Caco-2 (cell line): Measurements from ENCODE around the gene STK11IP. TPM values are rescaled to one million over a fixed set of nuclear protein-coding genes. Genes with fewer than 3 reads are reported as not detected.

ENCODE experiments used
- BruUV-seq: library from RNA; stranded (reverse); fragments of 400-500 nt; replicated peaks from 2 replicates; lab custom pipeline; 2021; lab: Mats Ljungman, UMichigan
- CTCF ChIA-PET: fragments of 300-600 bp; sonication (Branson Sonifier 250); formaldehyde crosslinking; loops from one replicate; lab custom pipeline; 2022; ENCODE audit warnings: antibody characterized with exemption; lab: Charles Lee
- POLR2A ChIA-PET: fragments of 300-600 bp; sonication (Branson Sonifier 250); formaldehyde crosslinking; loops from one replicate; lab custom pipeline; 2022; ENCODE audit warnings: antibody characterized with exemption; lab: Charles Lee
- DNase-seq, 2 experiments: peaks; one replicate each; pipeline versions ENCODE4 v3.0.0 to v3.0.0-alpha.2; 2020 to 2022
- H3K27me3 ChIP-seq: replicated peaks from 2 replicates; pipeline ENCODE4 v1.6.0; 2011; ENCODE audit warnings: low read length; ENCODE audit not compliant: control insufficient read depth, insufficient read depth
- H3K36me3 ChIP-seq: 2 replicates; pipeline ENCODE4 v1.5.1; 2011; ENCODE audit warnings: low read length; ENCODE audit not compliant: control insufficient read depth, insufficient read depth
- H3K4me1 ChIP-seq: fragments of 250-450 bp; sonication (Bioruptor Pico); 2 replicates; pipeline ENCODE4 v1.5.1; 2020; ENCODE audit warnings: mild to moderate bottlenecking
- H3K4me3 ChIP-seq: 2 replicates; pipeline ENCODE4 v1.5.1; 2011; ENCODE audit warnings: low read depth, mild to moderate bottlenecking, control low read depth, low read length
- H3K9me3 ChIP-seq: fragments of 250-450 bp; sonication (Bioruptor Pico); 2 replicates; pipeline ENCODE4 v1.5.1; 2020; ENCODE audit warnings: mild to moderate bottlenecking, moderate library complexity
- H3K27ac Mint-ChIP-seq: one replicate; pipeline ENCODE4 v1.8.0; 2022; ENCODE audit warnings: mixed read lengths; ENCODE audit not compliant: unreplicated experiment
- H3K27me3 Mint-ChIP-seq: one replicate; pipeline ENCODE4 v1.8.0; 2022; ENCODE audit warnings: mixed read lengths; ENCODE audit not compliant: insufficient read depth, unreplicated experiment
- H3K36me3 Mint-ChIP-seq: one replicate; pipeline ENCODE4 v1.8.0; 2022; ENCODE audit warnings: mild to moderate bottlenecking, mixed read lengths; ENCODE audit not compliant: insufficient read depth, unreplicated experiment
- H3K4me1 Mint-ChIP-seq: one replicate; pipeline ENCODE4 v1.8.0; 2022; ENCODE audit warnings: low read depth, mixed read lengths; ENCODE audit not compliant: unreplicated experiment
- H3K4me3 Mint-ChIP-seq: one replicate; pipeline ENCODE4 v1.8.0; 2022; ENCODE audit warnings: mild to moderate bottlenecking, moderate library complexity, mixed read lengths; ENCODE audit not compliant: unreplicated experiment
- H3K9me3 Mint-ChIP-seq: one replicate; pipeline ENCODE4 v1.8.0; 2022; ENCODE audit warnings: mixed read lengths; ENCODE audit not compliant: unreplicated experiment
- CTCF ChIP-seq, 2 experiments: fragments of 200-600 bp in 1 of 2; IDR thresholded peaks; 1 replicate in 1 of 2; 2 replicates in 1 of 2; pipeline versions ENCODE4 v1.5.1 to v1.8.0; 2011 to 2022; ENCODE audit warnings: antibody characterized with exemption in 1 of 2, control low read depth in 1 of 2, inconsistent platforms in 1 of 2, low read depth in 1 of 2, low read length in 1 of 2, mild to moderate bottlenecking in 1 of 2, moderate library complexity in 1 of 2; ENCODE audit not compliant: insufficient read depth in 1 of 2, severe bottlenecking in 1 of 2, unreplicated experiment in 1 of 2
- intact Hi-C: fragments of 100-400 bp; cut with micrococcal nuclease; formaldehyde crosslinking; loops from one replicate; pipeline ENCODE4 v1.10.0; 2022; ENCODE audit not compliant: unreplicated experiment
- total RNA-seq: library from RNA; stranded (reverse); gene quantifications from 2 replicates; pipeline ENCODE4 v1.2.3, GENCODE V29; 2022

The STK11IP gene
- total RNA-seq, 1 experiment from 2014 or later = 21.7 TPM

- H3K9me3 Mint-ChIP-seq = no peaks in the 10 kb centered on the region
- BruUV-seq = no TSS peak
- intact Hi-C loops = no loop called here
- H3K27ac Mint-ChIP-seq = no peak overlapping the region
- peaks cover 6% of the 10 kb centered on the region for H3K36me3 Mint-ChIP-seq
- TF ChIP-seq CTCF (IDR thresholded peaks at IDR 0.05; ENCODE audit: insufficient read depth in 1 of 2, low read depth in 1 of 2, low read length in 1 of 2, severe bottlenecking in 1 of 2, unreplicated experiment in 1 of 2) = no peak
- no peaks in the 10 kb centered on the region for H3K4me1 Mint-ChIP-seq
- ChIA-PET CTCF (no interaction called here), POLR2A (no interaction called here)
- H3K4me3 Mint-ChIP-seq = no peak overlapping the region
- Histone ChIP-seq H3K4me1 (no peaks in the 10 kb centered on the region), H3K4me3 (no peak overlapping the region), H3K9me3 (no peaks in the 10 kb centered on the region), H3K36me3 (no peaks in the 10 kb centered on the region), H3K27me3 (no peaks in the 10 kb centered on the region)
- no peak for DNase-seq
- no peaks in the 10 kb centered on the region for H3K27me3 Mint-ChIP-seq
Observed at GRCh38 chr2:219624565-219624964, 26.9 kb downstream of the STK11IP start.

- Mint-ChIP-seq H3K27ac (no peak overlapping the region), H3K4me3 (no peak overlapping the region), H3K9me3 (no peaks in the 10 kb centered on the region), H3K4me1 (no peaks in the 10 kb centered on the region), H3K27me3 (no peaks in the 10 kb centered on the region), H3K36me3 (peaks cover 6% of the 10 kb centered on the region)
- H3K4me1 ChIP-seq = no peaks in the 10 kb centered on the region
- ChIA-PET CTCF (no interaction called here), POLR2A (no interaction called here)
- H3K9me3 ChIP-seq = no peaks in the 10 kb centered on the region
- no peak overlapping the region for H3K4me3 ChIP-seq
- intact Hi-C loops = no loop called here
- DNase-seq = no peak
- no TSS peak for BruUV-seq
- H3K36me3 ChIP-seq = no peaks in the 10 kb centered on the region
- no peak for TF ChIP-seq CTCF (IDR thresholded peaks at IDR 0.05; ENCODE audit: insufficient read depth in 1 of 2, low read depth in 1 of 2, low read length in 1 of 2, severe bottlenecking in 1 of 2, unreplicated experiment in 1 of 2)
- no peaks in the 10 kb centered on the region for H3K27me3 ChIP-seq
Observed at GRCh38 chr2:219625179-219625578, 27.5 kb downstream of the STK11IP start.

- POLR2A ChIA-PET = interaction anchor here (0.5 kb wide), 1 partner anchor 184 kb away, joined by 3 read pairs; no protein-coding TSS in a partner anchor
Observed at GRCh38 chr2:219626540-219626939, 28.9 kb downstream of the STK11IP start.

More at GRCh38 chr2:219626540-219626939, 28.9 kb downstream of the STK11IP start:
- intact Hi-C loops = no loop called here
- no peak overlapping the region for H3K4me3 ChIP-seq
- no peaks in the 10 kb centered on the region for H3K27me3 Mint-ChIP-seq
- H3K4me1 ChIP-seq = no peaks in the 10 kb centered on the region
- H3K4me1 Mint-ChIP-seq = no peaks in the 10 kb centered on the region
- no peak for DNase-seq
- CTCF ChIA-PET = no interaction called here
- H3K27me3 ChIP-seq = no peaks in the 10 kb centered on the region
- peaks cover 6% of the 10 kb centered on the region for H3K36me3 Mint-ChIP-seq
- H3K27ac Mint-ChIP-seq = peak overlapping the region; percentile 39
- TF ChIP-seq CTCF (IDR thresholded peaks at IDR 0.05; ENCODE audit: insufficient read depth in 1 of 2, low read depth in 1 of 2, low read length in 1 of 2, severe bottlenecking in 1 of 2, unreplicated experiment in 1 of 2) = no peak
- H3K9me3 Mint-ChIP-seq = no peaks in the 10 kb centered on the region
- no TSS peak for BruUV-seq
- H3K36me3 ChIP-seq = no peaks in the 10 kb centered on the region
- H3K4me3 Mint-ChIP-seq = peak overlapping the region; percentile 80
- no peaks in the 10 kb centered on the region for H3K9me3 ChIP-seq
